HepG2 (cell line): ENCODE measurements around the gene CEP131. TPM values are rescaled to one million over a fixed set of nuclear protein-coding genes. Genes with fewer than 3 reads are reported as not detected.

ENCODE experiments used
- E2F2 ChIP-seq: sonication (generic); formaldehyde crosslinking; IDR thresholded peaks from 2 replicates; pipeline ENCODE4 v1.4.0; 2020; ENCODE audit warnings: missing genetic modification reagents, borderline replicate concordance
- HNRNPL ChIP-seq: fragments of 200-400 bp; formaldehyde crosslinking; IDR thresholded peaks from 2 replicates; pipeline ENCODE4 v1.6.1; 2017; ENCODE audit warnings: mild to moderate bottlenecking, low read depth, low read length
- TARDBP ChIP-seq: sonication (generic); formaldehyde crosslinking; IDR thresholded peaks from 2 replicates; pipeline ENCODE4 v1.8.0; 2022; ENCODE audit warnings: mild to moderate bottlenecking, missing genetic modification reagents
- ZNF350 ChIP-seq: sonication (generic); formaldehyde crosslinking; IDR thresholded peaks from 2 replicates; pipeline ENCODE4 v1.4.0; 2020; ENCODE audit warnings: mild to moderate bottlenecking, low read depth, missing genetic modification reagents, borderline replicate concordance
- ZNF577 ChIP-seq: sonication (generic); formaldehyde crosslinking; IDR thresholded peaks from 2 replicates; pipeline ENCODE4 v1.4.0; 2020; ENCODE audit warnings: mild to moderate bottlenecking, low read depth, missing genetic modification reagents, borderline replicate concordance
- ZNF687 ChIP-seq: sonication (generic); formaldehyde crosslinking; IDR thresholded peaks from 2 replicates; pipeline ENCODE4 v1.5.1; 2020; ENCODE audit warnings: mild to moderate bottlenecking, missing genetic modification reagents, moderate library complexity
- ZNF768 ChIP-seq: sonication (generic); formaldehyde crosslinking; IDR thresholded peaks from 2 replicates; pipeline ENCODE4 v1.4.0; 2020; ENCODE audit warnings: missing genetic modification reagents
- polyA plus RNA-seq, 8 experiments: library from polyadenylated mRNA; depleted of rRNA in 3 of 8; stranded (reverse) in 7 of 8; unstranded in 1 of 8; fragments of >200 nt; fragmentation: Illumina TruSeq in 4 of 8; extraction: Trizol in 4 of 8; gene quantifications; 2 replicates each; pipeline versions ENCODE4 v1.2.1 to v1.2.3, GENCODE V29; 2011 to 2016; ENCODE audit warnings: low read depth in 4 of 8, missing spikeins in 1 of 8, mixed read lengths in 1 of 8; ENCODE audit not compliant: insufficient read depth in 1 of 8
- total RNA-seq, 5 experiments: library from RNA; depleted of rRNA; stranded (reverse); fragments of >200 nt; fragmentation: Illumina TruSeq; extraction: Trizol; gene quantifications; 2 replicates each; pipeline ENCODE4 v1.2.3, GENCODE V29; 2016; ENCODE audit warnings: low read depth in 1 of 5

Gene CEP131
- total and polyA plus RNA-seq, 2 of the 13 experiments (the other 11 are each of a cell fraction or from before 2014, with no cell fraction given) = 5.0 to 16.8 TPM

GRCh38 chr17:81252987-81253329, 30.2 kb upstream of the CEP131 start (continued):
- TF ChIP-seq ZNF687 (CRISPR knock-in tag) = peak; percentile 14; the same call in 1 of the 2 replicates
- 0 out of 2 replicates have a peak, but pooled peaks have one; percentile 37 for TF ChIP-seq TARDBP (CRISPR knock-in tag)
- 0 out of 2 replicates have a peak, but pooled peaks have one; percentile 30 for TF ChIP-seq ZNF768
- no peak for TF ChIP-seq E2F2 (CRISPR knock-in tag)
- 0 out of 2 replicates have a peak, but pooled peaks have one; percentile 18 for TF ChIP-seq ZNF350 (CRISPR knock-in tag)
- 0 out of 2 replicates have a peak, but pooled peaks have one; percentile 62 for TF ChIP-seq HNRNPL
- TF ChIP-seq ZNF577 = no peak
